NCI-H2107 (cell line): Measurements from ENCODE around the gene TNK1.

Source experiments
- DNase-seq: peaks from one replicate; lab custom pipeline; 2025; lab: John Stamatoyannopoulos, UW

TNK1 gene

GRCh38 chr17:7391307-7391706, 10.4 kb downstream of the TNK1 start:
- no peak for DNase-seq

- DNase-seq, result no peak
These were observed 12.1 kb downstream of the TNK1 start for GRCh38 chr17:7392696-7393612.

- DNase-seq, result no peak
These were observed 12.9 kb downstream of the TNK1 start for GRCh38 chr17:7393613-7394451.

GRCh38 chr17:7394452-7395191, 13.7 kb downstream of the TNK1 start, which contains the start of gene PLSCR3:
TSS of gene PLSCR3 (minus strand) at chr17:7394525. CDS start at chr17:7394110, 415 bp downstream.
- no peak for DNase-seq

- no peak for DNase-seq
These were observed 15.3 kb downstream of the TNK1 start for GRCh38 chr17:7396147-7396546.

GRCh38 chr17:7398612-7399011, 17.7 kb downstream of the TNK1 start:
- no peak for DNase-seq

- no peak for DNase-seq
These were observed 22.3 kb downstream of the TNK1 start for GRCh38 chr17:7403043-7403726.

- no peak for DNase-seq
These were observed 22.8 kb downstream of the TNK1 start for GRCh38 chr17:7403727-7403976.

- DNase-seq, result peak; percentile 90
These were observed 23.3 kb downstream of the TNK1 start, which contains the start of gene TMEM256 for GRCh38 chr17:7403977-7404736. TSS of gene TMEM256 (minus strand) at chr17:7404097. CDS start at chr17:7404084, 13 bp downstream.

GRCh38 chr17:7404737-7405349, 24.0 kb downstream of the TNK1 start:
- no peak for DNase-seq

GRCh38 chr17:7405350-7406234, 24.7 kb downstream of the TNK1 start:
- DNase-seq, result no peak

GRCh38 chr17:7406235-7406825, 25.4 kb downstream of the TNK1 start:
- peak; percentile 9 for DNase-seq

GRCh38 chr17:7407082-7407481, 26.2 kb downstream of the TNK1 start:
- DNase-seq, result no peak

GRCh38 chr17:7407485-7408251, 26.8 kb downstream of the TNK1 start, which contains the start of gene NLGN2:
TSS of gene NLGN2 (plus strand) at chr17:7407845. CDS start at chr17:7408256, 411 bp downstream.
- DNase-seq, result no peak

GRCh38 chr17:7408252-7408727, 27.4 kb downstream of the TNK1 start:
- DNase-seq, result no peak

- no peak for DNase-seq
These were observed 28.0 kb downstream of the TNK1 start for GRCh38 chr17:7408863-7409262.

GRCh38 chr17:7409716-7410115, 28.8 kb downstream of the TNK1 start:
- DNase-seq, result no peak
